ENCODE data around the gene PLEKHB2. TPM values are rescaled to one million over a fixed set of nuclear protein-coding genes. Genes with fewer than 3 reads are reported as not detected.
"Not testable (repeated sequence)": the region's sequence is repeated elsewhere in the genome, so short reads cannot be mapped to it uniquely, and the experiment has no call there.

Gene PLEKHB2
- total RNA-seq, 2 donors from 2014 or later, result 68.1 to 72.6 TPM

DNA sequence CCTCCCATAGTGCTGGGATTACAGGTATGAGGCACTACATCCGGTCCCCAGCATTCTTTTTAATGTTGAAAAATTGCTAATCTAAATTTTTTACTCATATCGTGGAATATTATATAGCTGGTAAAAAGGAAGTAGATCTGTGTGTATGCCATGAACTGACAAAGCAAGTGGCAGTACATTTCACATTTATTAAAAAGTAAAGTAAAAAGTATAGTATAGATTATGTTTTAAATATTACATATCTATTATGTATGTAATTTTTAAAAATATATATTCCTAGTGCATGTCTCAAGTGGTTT, 25.1 kb downstream of the PLEKHB2 start:
- no peak for DNase-seq
- H3K36me3 Mint-ChIP-seq (ENCODE audit: low read depth), result peaks cover 13% of the 10 kb centered on the region
- H3K27ac Mint-ChIP-seq, result no peak overlapping the region
- H3K27me3 Mint-ChIP-seq, result no peaks in the 10 kb centered on the region
- H3K4me3 Mint-ChIP-seq, result no peak overlapping the region
- peaks cover 3% of the 10 kb centered on the region for H3K4me1 Mint-ChIP-seq
- ATAC-seq, result no peak
- H3K9me3 ChIP-seq (ENCODE audit: control insufficient read depth, low read length, poor library complexity, severe bottlenecking), result no peaks in the 10 kb centered on the region

- ATAC-seq (no peak), DNase-seq (no peak)
- peaks cover 9% of the 10 kb centered on the region for H3K4me1 Mint-ChIP-seq
- H3K4me3 Mint-ChIP-seq, result no peak overlapping the region
- H3K27me3 Mint-ChIP-seq, result no peaks in the 10 kb centered on the region
- H3K27ac Mint-ChIP-seq, result peak overlapping the region; percentile 29
- H3K9me3 ChIP-seq (ENCODE audit: control insufficient read depth, low read length, poor library complexity, severe bottlenecking), result no peaks in the 10 kb centered on the region
- H3K36me3 Mint-ChIP-seq (ENCODE audit: low read depth), result peaks cover 14% of the 10 kb centered on the region
Observed at GRCh38 chr2:131132729-131133128, 27.6 kb downstream of the PLEKHB2 start.

DNA sequence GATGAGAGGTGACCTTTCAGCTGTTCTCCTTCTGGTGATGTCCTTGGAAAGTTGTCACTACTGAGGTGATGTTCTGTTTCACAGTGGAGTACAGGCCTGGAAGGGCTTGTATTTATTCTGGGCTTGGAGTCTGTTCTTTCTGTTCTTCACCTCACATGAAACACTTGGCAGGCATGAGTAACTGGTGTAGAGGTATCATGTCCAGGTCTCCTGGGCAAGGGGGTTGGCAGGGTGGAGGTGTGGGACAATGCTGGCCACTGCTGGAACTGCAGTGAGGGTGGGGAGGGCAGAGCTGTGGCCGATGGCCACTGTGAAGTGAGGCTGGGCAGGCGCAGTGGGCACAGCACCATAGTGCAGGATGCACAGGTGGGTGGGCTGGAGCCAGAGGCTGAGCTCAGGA, 35.4 kb downstream of the PLEKHB2 start:
- Mint-ChIP-seq H3K27me3 (no peaks in the 10 kb centered on the region), H3K4me1 (peaks cover 27% of the 10 kb centered on the region), H3K4me3 (no peak overlapping the region), H3K27ac (peak overlapping the region; percentile 61), H3K36me3 (ENCODE audit: low read depth) (peaks cover 17% of the 10 kb centered on the region)
- ATAC-seq, result no peak
- no peaks in the 10 kb centered on the region for H3K9me3 ChIP-seq (ENCODE audit: control insufficient read depth, low read length, poor library complexity, severe bottlenecking)
- DNase-seq, result no peak

GRCh38 chr2:131142849-131143248, 37.7 kb downstream of the PLEKHB2 start:
- Mint-ChIP-seq H3K36me3 (ENCODE audit: low read depth) (peaks cover 13% of the 10 kb centered on the region), H3K27ac (peak overlapping the region; percentile 77)
- ATAC-seq, result no peak

GRCh38 chr2:131143803-131144202, 38.7 kb downstream of the PLEKHB2 start:
- ATAC-seq, result no peak
- H3K27ac Mint-ChIP-seq, result peak overlapping the region; percentile 77
- no peak for DNase-seq
- no peaks in the 10 kb centered on the region for H3K9me3 ChIP-seq (ENCODE audit: control insufficient read depth, low read length, poor library complexity, severe bottlenecking)
- no peak overlapping the region for H3K4me3 Mint-ChIP-seq
- H3K36me3 Mint-ChIP-seq (ENCODE audit: low read depth), result peaks cover 13% of the 10 kb centered on the region
- H3K27me3 Mint-ChIP-seq, result no peaks in the 10 kb centered on the region
- peaks cover 19% of the 10 kb centered on the region for H3K4me1 Mint-ChIP-seq

More at GRCh38 chr2:131142849-131143248, 37.7 kb downstream of the PLEKHB2 start:
- H3K9me3 ChIP-seq (ENCODE audit: control insufficient read depth, low read length, poor library complexity, severe bottlenecking), result no peaks in the 10 kb centered on the region
- DNase-seq, result no peak
- H3K4me1 Mint-ChIP-seq, result peaks cover 24% of the 10 kb centered on the region
- H3K27me3 Mint-ChIP-seq, result no peaks in the 10 kb centered on the region
- H3K4me3 Mint-ChIP-seq, result peak overlapping the region; percentile 25

GRCh38 chr2:131145040-131145439, 39.9 kb downstream of the PLEKHB2 start:
- Mint-ChIP-seq H3K4me3 (no peak overlapping the region), H3K36me3 (ENCODE audit: low read depth) (peaks cover 7% of the 10 kb centered on the region), H3K27ac (no peak overlapping the region), H3K27me3 (no peaks in the 10 kb centered on the region), H3K4me1 (peaks cover 13% of the 10 kb centered on the region)
- no peaks in the 10 kb centered on the region for H3K9me3 ChIP-seq (ENCODE audit: control insufficient read depth, low read length, poor library complexity, severe bottlenecking)
- no peak for DNase-seq
- no peak for ATAC-seq

GRCh38 chr2:131146231-131146630, 41.1 kb downstream of the PLEKHB2 start:
- Mint-ChIP-seq H3K27me3 (no peaks in the 10 kb centered on the region), H3K36me3 (ENCODE audit: low read depth) (peaks cover 3% of the 10 kb centered on the region), H3K4me3 (no peak overlapping the region), H3K4me1 (peaks cover 7% of the 10 kb centered on the region), H3K27ac (no peak overlapping the region)
- no peak for ATAC-seq
- DNase-seq, result no peak
- no peaks in the 10 kb centered on the region for H3K9me3 ChIP-seq (ENCODE audit: control insufficient read depth, low read length, poor library complexity, severe bottlenecking)

DNA sequence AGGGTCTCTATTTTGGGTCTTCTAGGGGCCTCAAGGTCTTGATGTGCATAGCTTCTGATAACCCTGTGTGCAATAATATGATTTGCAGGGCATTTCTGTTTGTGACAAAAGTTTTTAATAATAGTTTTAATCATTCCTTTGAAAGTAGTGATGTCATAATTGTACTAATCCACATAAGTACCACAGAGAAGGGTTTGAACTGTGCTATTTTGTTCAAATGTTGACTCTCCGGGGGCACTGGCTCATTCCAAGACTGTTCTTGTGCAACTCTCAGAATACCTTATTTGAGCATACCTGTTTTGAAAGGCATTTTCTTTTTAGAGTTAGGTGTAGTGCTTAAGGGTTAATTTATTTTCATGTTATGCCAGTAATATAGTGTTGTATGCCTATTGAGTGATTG, 41.6 kb downstream of the PLEKHB2 start:
- H3K9me3 ChIP-seq (ENCODE audit: control insufficient read depth, low read length, poor library complexity, severe bottlenecking), result no peaks in the 10 kb centered on the region
- no peaks in the 10 kb centered on the region for H3K27me3 Mint-ChIP-seq
- peaks cover 3% of the 10 kb centered on the region for H3K36me3 Mint-ChIP-seq (ENCODE audit: low read depth)
- H3K4me1 Mint-ChIP-seq, result peaks cover 7% of the 10 kb centered on the region
- ATAC-seq (no peak), DNase-seq (no peak)
- H3K27ac Mint-ChIP-seq, result peak overlapping the region; percentile 27
- H3K4me3 Mint-ChIP-seq, result no peak overlapping the region

DNA sequence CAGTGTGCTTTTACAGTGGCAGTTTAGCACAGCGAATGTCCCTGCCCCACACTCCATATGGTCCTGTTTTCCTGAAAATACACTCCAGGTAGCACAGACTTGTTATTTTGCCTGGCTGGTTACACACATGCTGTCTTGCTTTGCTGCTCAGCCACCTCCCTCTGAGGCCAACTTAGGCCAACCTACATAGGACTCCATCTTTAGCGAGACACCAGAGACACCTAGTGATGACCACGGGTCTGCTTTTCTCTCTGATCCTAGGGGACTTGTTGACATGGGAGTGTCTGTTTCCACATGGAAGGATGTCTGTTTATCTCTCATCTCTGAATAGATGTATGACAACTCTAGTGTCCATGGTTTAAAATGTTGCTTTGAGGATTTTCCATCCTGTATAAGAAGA, 43.3 kb downstream of the PLEKHB2 start:
- no peaks in the 10 kb centered on the region for H3K36me3 Mint-ChIP-seq (ENCODE audit: low read depth)
- ATAC-seq (no peak), DNase-seq (no peak)
- H3K27me3 Mint-ChIP-seq, result no peaks in the 10 kb centered on the region
- H3K9me3 ChIP-seq (ENCODE audit: control insufficient read depth, low read length, poor library complexity, severe bottlenecking), result no peaks in the 10 kb centered on the region
- H3K27ac Mint-ChIP-seq, result peak overlapping the region; percentile 27
- H3K4me1 Mint-ChIP-seq, result peaks cover 7% of the 10 kb centered on the region
- H3K4me3 Mint-ChIP-seq, result no peak overlapping the region

DNA sequence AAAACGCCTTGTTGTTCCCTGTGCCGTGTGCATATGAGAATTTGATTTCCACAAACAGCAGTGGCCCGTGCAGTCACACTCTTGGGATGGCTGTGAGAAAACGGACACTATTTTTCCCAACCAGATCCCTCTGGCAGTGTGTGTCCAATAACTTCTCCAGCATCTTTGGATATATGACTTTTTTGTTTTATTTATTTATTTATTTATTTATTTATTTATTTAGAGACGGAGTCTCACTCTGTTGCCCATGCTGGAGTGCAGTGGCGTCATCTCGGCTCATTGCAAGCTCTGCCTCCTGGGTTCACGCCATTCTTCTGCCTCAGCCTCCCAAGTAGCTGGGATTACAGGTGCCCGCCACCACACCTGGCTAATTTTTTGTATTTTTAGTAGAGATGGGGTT, 45.0 kb downstream of the PLEKHB2 start:
- peak overlapping the region; percentile 49 for H3K27ac Mint-ChIP-seq
- not testable (repeated sequence) for H3K27me3 Mint-ChIP-seq; DNase-seq; H3K9me3 ChIP-seq (ENCODE audit: control insufficient read depth, low read length, poor library complexity, severe bottlenecking); H3K36me3 Mint-ChIP-seq (ENCODE audit: low read depth); ATAC-seq; H3K4me3 Mint-ChIP-seq
- H3K4me1 Mint-ChIP-seq, result peaks cover 11% of the 10 kb centered on the region

DNA sequence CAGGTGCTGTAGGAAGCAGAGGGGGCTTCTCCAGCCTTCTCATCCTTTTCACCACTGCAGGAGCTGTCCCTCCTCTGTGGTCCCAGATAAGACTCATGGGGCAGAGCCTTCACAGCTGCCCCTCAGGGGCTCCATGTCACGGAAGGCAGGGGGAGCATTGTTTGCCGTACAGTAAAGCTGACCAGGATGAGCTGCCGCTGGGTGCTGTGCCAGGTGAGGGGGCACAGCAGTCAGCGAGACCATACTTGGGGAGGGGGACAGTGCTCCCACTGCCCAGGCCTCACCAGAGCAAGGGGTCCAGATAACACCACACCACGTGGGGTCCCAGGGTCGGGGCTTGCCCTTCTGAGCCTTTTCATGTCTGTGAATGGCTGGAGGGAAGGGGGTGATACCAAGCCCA, 46.3 kb downstream of the PLEKHB2 start:
- no peaks in the 10 kb centered on the region for H3K9me3 ChIP-seq (ENCODE audit: control insufficient read depth, low read length, poor library complexity, severe bottlenecking)
- Mint-ChIP-seq H3K36me3 (ENCODE audit: low read depth) (no peaks in the 10 kb centered on the region), H3K4me3 (peak overlapping the region; percentile 3), H3K27ac (peak overlapping the region; percentile 86), H3K4me1 (peaks cover 11% of the 10 kb centered on the region), H3K27me3 (no peaks in the 10 kb centered on the region)
- DNase-seq (no peak), ATAC-seq (no peak)

- Mint-ChIP-seq H3K36me3 (ENCODE audit: low read depth) (no peaks in the 10 kb centered on the region), H3K27me3 (no peaks in the 10 kb centered on the region), H3K4me3 (no peak overlapping the region), H3K27ac (peak overlapping the region; percentile 86), H3K4me1 (peaks cover 11% of the 10 kb centered on the region)
- H3K9me3 ChIP-seq (ENCODE audit: control insufficient read depth, low read length, poor library complexity, severe bottlenecking), result no peaks in the 10 kb centered on the region
- ATAC-seq, result no peak
- no peak for DNase-seq
Observed at GRCh38 chr2:131152074-131152473, 46.9 kb downstream of the PLEKHB2 start.

- H3K27ac Mint-ChIP-seq, result no peak overlapping the region
- H3K36me3 Mint-ChIP-seq (ENCODE audit: low read depth), result no peaks in the 10 kb centered on the region
- H3K4me1 Mint-ChIP-seq, result peaks cover 16% of the 10 kb centered on the region
- ATAC-seq, result peak; percentile 9
- no peaks in the 10 kb centered on the region for H3K27me3 Mint-ChIP-seq
- no peak for DNase-seq
- H3K9me3 ChIP-seq (ENCODE audit: control insufficient read depth, low read length, poor library complexity, severe bottlenecking), result no peaks in the 10 kb centered on the region
- no peak overlapping the region for H3K4me3 Mint-ChIP-seq
Observed at GRCh38 chr2:131153529-131153928, 48.4 kb downstream of the PLEKHB2 start.

- Mint-ChIP-seq H3K36me3 (ENCODE audit: low read depth) (no peaks in the 10 kb centered on the region), H3K4me3 (peak overlapping the region; percentile 39), H3K27ac (no peak overlapping the region), H3K4me1 (peaks cover 16% of the 10 kb centered on the region), H3K27me3 (no peaks in the 10 kb centered on the region)
- no peaks in the 10 kb centered on the region for H3K9me3 ChIP-seq (ENCODE audit: control insufficient read depth, low read length, poor library complexity, severe bottlenecking)
- peak; percentile 85 for ATAC-seq
- DNase-seq, result peak; percentile 43 to 49 (median 45)
Observed at GRCh38 chr2:131154071-131154531, 49.0 kb downstream of the PLEKHB2 start.
